Measurements from ENCODE around the gene UBR2. TPM values are rescaled to one million over a fixed set of nuclear protein-coding genes. Genes with fewer than 3 reads are reported as not detected.

Gene UBR2
- total and polyA plus RNA-seq, 2 of the 13 experiments (the other 11 are each of a cell fraction or from before 2014, with no cell fraction given): 17.6 to 29.3 TPM

DNA sequence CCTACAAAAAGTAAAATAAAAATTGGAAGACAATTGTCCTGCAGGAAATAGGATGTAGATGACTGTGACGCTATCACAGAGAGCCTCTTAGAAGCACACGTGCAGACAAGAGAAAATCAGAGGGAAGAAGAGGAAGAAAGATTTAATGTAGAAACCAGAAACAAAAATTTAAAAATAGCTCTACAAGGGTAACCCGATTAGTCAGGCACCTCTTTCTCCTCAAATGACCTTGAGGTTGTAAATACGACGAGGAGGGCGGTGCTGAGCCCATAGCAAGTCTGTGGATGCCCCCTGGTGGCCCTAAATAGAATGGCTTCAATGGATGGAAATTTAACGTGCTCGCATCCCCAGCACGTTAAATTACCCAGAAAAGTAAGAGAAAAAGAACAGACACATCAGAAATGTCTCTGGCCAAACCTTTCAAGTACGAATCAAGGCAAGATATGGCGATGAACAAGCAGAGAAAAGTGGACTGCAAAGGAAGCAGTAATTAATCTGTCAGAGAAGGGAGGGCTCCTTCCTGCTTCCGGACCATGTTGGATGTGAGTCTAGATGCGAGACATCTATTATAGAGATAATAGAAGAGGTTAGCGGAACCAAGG, 162.8 kb downstream of the UBR2 start (continued):
- TF ChIP-seq, protein P1, sequence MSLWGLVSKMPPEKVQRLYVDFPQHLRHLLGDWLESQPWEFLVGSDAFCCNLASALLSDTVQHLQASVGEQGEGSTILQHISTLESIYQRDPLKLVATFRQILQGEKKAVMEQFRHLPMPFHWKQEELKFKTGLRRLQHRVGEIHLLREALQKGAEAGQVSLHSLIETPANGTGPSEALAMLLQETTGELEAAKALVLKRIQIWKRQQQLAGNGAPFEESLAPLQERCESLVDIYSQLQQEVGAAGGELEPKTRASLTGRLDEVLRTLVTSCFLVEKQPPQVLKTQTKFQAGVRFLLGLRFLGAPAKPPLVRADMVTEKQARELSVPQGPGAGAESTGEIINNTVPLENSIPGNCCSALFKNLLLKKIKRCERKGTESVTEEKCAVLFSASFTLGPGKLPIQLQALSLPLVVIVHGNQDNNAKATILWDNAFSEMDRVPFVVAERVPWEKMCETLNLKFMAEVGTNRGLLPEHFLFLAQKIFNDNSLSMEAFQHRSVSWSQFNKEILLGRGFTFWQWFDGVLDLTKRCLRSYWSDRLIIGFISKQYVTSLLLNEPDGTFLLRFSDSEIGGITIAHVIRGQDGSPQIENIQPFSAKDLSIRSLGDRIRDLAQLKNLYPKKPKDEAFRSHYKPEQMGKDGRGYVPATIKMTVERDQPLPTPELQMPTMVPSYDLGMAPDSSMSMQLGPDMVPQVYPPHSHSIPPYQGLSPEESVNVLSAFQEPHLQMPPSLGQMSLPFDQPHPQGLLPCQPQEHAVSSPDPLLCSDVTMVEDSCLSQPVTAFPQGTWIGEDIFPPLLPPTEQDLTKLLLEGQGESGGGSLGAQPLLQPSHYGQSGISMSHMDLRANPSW (CRISPR knock-in tag; IDR thresholded peaks at IDR 0.05; ENCODE audit: borderline replicate concordance): peak; percentile 27; the same call in 1 of the 2 replicates
- TF ChIP-seq, protein P2, sequence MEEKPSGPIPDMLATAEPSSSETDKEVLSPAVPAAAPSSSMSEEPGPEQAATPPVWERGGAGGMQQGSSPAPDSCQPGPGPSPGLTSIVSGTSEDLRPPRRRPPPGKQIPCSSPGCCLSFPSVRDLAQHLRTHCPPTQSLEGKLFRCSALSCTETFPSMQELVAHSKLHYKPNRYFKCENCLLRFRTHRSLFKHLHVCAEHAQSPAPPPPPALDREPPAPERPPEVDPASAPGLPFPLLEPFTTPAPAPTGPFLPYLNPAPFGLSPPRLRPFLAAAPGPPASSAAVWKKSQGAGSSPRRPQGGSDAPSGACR (CRISPR knock-in tag; IDR thresholded peaks at IDR 0.05): no peak
- TF ChIP-seq WIZ (CRISPR knock-in tag; IDR thresholded peaks at IDR 0.05): no peak
- TF ChIP-seq TBX3 (IDR thresholded peaks at IDR 0.05; ENCODE audit: borderline replicate concordance): no peak
- peak; percentile 64 for TF ChIP-seq TEAD3 (CRISPR knock-in tag; optimal IDR thresholded peaks at IDR 0.05; ENCODE audit: borderline replicate concordance)
- TF ChIP-seq HNRNPUL1 (IDR thresholded peaks at IDR 0.05; ENCODE audit: low read depth, low read length): no peak
- TF ChIP-seq SCMH1 (CRISPR knock-in tag; IDR thresholded peaks at IDR 0.05; ENCODE audit: borderline replicate concordance): no peak
- TF ChIP-seq, protein P3, sequence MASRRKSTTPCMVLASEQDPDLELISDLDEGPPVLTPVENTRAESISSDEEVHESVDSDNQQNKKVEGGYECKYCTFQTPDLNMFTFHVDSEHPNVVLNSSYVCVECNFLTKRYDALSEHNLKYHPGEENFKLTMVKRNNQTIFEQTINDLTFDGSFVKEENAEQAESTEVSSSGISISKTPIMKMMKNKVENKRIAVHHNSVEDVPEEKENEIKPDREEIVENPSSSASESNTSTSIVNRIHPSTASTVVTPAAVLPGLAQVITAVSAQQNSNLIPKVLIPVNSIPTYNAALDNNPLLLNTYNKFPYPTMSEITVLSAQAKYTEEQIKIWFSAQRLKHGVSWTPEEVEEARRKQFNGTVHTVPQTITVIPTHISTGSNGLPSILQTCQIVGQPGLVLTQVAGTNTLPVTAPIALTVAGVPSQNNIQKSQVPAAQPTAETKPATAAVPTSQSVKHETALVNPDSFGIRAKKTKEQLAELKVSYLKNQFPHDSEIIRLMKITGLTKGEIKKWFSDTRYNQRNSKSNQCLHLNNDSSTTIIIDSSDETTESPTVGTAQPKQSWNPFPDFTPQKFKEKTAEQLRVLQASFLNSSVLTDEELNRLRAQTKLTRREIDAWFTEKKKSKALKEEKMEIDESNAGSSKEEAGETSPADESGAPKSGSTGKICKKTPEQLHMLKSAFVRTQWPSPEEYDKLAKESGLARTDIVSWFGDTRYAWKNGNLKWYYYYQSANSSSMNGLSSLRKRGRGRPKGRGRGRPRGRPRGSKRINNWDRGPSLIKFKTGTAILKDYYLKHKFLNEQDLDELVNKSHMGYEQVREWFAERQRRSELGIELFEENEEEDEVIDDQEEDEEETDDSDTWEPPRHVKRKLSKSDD (CRISPR knock-in tag; IDR thresholded peaks at IDR 0.05; ENCODE audit: low read depth): no peak
- TF ChIP-seq ZNF296 (CRISPR knock-in tag; conservative IDR thresholded peaks at IDR 0.05): no peak
- TF ChIP-seq, protein P4, sequence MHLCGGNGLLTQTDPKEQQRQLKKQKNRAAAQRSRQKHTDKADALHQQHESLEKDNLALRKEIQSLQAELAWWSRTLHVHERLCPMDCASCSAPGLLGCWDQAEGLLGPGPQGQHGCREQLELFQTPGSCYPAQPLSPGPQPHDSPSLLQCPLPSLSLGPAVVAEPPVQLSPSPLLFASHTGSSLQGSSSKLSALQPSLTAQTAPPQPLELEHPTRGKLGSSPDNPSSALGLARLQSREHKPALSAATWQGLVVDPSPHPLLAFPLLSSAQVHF (CRISPR knock-in tag; IDR thresholded peaks at IDR 0.05): no peak
- no peak for TF ChIP-seq ZNF766 (CRISPR knock-in tag; IDR thresholded peaks at IDR 0.05; ENCODE audit: borderline replicate concordance)
- TF ChIP-seq, protein P5, sequence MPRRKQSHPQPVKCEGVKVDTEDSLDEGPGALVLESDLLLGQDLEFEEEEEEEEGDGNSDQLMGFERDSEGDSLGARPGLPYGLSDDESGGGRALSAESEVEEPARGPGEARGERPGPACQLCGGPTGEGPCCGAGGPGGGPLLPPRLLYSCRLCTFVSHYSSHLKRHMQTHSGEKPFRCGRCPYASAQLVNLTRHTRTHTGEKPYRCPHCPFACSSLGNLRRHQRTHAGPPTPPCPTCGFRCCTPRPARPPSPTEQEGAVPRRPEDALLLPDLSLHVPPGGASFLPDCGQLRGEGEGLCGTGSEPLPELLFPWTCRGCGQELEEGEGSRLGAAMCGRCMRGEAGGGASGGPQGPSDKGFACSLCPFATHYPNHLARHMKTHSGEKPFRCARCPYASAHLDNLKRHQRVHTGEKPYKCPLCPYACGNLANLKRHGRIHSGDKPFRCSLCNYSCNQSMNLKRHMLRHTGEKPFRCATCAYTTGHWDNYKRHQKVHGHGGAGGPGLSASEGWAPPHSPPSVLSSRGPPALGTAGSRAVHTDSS (CRISPR knock-in tag; conservative IDR thresholded peaks at IDR 0.05): no peak
- TF ChIP-seq, protein P6, sequence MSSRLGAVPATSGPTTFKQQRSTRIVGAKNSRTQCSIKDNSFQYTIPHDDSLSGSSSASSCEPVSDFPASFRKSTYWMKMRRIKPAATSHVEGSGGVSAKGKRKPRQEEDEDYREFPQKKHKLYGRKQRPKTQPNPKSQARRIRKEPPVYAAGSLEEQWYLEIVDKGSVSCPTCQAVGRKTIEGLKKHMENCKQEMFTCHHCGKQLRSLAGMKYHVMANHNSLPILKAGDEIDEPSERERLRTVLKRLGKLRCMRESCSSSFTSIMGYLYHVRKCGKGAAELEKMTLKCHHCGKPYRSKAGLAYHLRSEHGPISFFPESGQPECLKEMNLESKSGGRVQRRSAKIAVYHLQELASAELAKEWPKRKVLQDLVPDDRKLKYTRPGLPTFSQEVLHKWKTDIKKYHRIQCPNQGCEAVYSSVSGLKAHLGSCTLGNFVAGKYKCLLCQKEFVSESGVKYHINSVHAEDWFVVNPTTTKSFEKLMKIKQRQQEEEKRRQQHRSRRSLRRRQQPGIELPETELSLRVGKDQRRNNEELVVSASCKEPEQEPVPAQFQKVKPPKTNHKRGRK (CRISPR knock-in tag; IDR thresholded peaks at IDR 0.05): no peak
- TF ChIP-seq, protein P7, sequence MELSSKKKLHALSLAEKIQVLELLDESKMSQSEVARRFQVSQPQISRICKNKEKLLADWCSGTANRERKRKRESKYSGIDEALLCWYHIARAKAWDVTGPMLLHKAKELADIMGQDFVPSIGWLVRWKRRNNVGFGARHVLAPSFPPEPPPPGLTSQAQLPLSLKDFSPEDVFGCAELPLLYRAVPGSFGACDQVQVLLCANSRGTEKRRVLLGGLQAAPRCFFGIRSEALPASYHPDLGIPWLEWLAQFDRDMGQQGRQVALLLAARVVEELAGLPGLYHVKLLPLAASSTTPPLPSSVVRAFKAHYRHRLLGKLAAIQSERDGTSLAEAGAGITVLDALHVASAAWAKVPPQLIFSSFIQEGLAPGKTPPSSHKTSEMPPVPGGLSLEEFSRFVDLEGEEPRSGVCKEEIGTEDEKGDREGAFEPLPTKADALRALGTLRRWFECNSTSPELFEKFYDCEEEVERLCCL (CRISPR knock-in tag; IDR thresholded peaks at IDR 0.05; ENCODE audit: borderline replicate concordance): no peak
- TF ChIP-seq, protein P8, sequence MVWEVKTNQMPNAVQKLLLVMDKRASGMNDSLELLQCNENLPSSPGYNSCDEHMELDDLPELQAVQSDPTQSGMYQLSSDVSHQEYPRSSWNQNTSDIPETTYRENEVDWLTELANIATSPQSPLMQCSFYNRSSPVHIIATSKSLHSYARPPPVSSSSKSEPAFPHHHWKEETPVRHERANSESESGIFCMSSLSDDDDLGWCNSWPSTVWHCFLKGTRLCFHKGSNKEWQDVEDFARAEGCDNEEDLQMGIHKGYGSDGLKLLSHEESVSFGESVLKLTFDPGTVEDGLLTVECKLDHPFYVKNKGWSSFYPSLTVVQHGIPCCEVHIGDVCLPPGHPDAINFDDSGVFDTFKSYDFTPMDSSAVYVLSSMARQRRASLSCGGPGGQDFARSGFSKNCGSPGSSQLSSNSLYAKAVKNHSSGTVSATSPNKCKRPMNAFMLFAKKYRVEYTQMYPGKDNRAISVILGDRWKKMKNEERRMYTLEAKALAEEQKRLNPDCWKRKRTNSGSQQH (CRISPR knock-in tag; IDR thresholded peaks at IDR 0.05; ENCODE audit: low read depth): no peak
